Endothelial cell of umbilical vein (primary cell): ENCODE measurements around the gene CDKN2B-AS1.

Source experiments
- EZH2 ChIP-seq: IDR thresholded peaks from 2 replicates; pipeline ENCODE4 v1.6.1; 2012; ENCODE audit warnings: borderline replicate concordance, low read depth, mild to moderate bottlenecking, moderate library complexity, low read length, inconsistent platforms; ENCODE audit not compliant: severe bottlenecking
- FOS ChIP-seq: IDR thresholded peaks from 2 replicates; pipeline ENCODE4 v1.6.1; 2011; ENCODE audit warnings: mild to moderate bottlenecking, low read length, moderate library complexity, borderline replicate concordance; ENCODE audit not compliant: insufficient read depth
- GATA2 ChIP-seq: IDR thresholded peaks from 2 replicates; pipeline ENCODE4 v1.7.0; 2011; ENCODE audit warnings: low read depth, mild to moderate bottlenecking, moderate library complexity, mixed read lengths, low read length; ENCODE audit not compliant: insufficient read length, insufficient read depth
- JUN ChIP-seq: IDR thresholded peaks from 2 replicates; pipeline ENCODE4 v1.6.1; 2011; ENCODE audit warnings: borderline replicate concordance, low read depth; ENCODE audit not compliant: insufficient read length, insufficient read depth
- MAX ChIP-seq: IDR thresholded peaks from 2 replicates; pipeline ENCODE4 v1.6.1; 2011; ENCODE audit not compliant: insufficient read depth, insufficient read length
- MYC ChIP-seq: IDR thresholded peaks from one replicate; pipeline ENCODE4 v1.6.1; 2011; ENCODE audit warnings: mild to moderate bottlenecking, low read depth, low read length
- POLR2A ChIP-seq: IDR thresholded peaks from 2 replicates; pipeline ENCODE4 v1.6.1; 2012; ENCODE audit warnings: low read depth, mild to moderate bottlenecking, control low read depth, low read length
- POLR2AphosphoS5 ChIP-seq: IDR thresholded peaks from 2 replicates; pipeline ENCODE4 v1.6.1; 2012; ENCODE audit warnings: low read depth, mild to moderate bottlenecking, control low read depth, low read length, moderate library complexity; ENCODE audit not compliant: insufficient read depth
- TF ChIP-seq, protein P1 (sequence below), 2 donors: IDR thresholded peaks; 1 replicate in 1 of 2; 2 replicates in 1 of 2; pipeline ENCODE4 v1.5.1; 2011; ENCODE audit warnings: low read length in 2 of 2, mild to moderate bottlenecking in 2 of 2, moderate library complexity in 2 of 2, control low read depth in 1 of 2, inconsistent platforms in 1 of 2, low read depth in 1 of 2; ENCODE audit not compliant: insufficient read depth in 1 of 2; ENCODE audit errors: extremely low read depth in 1 of 2

DNA sequence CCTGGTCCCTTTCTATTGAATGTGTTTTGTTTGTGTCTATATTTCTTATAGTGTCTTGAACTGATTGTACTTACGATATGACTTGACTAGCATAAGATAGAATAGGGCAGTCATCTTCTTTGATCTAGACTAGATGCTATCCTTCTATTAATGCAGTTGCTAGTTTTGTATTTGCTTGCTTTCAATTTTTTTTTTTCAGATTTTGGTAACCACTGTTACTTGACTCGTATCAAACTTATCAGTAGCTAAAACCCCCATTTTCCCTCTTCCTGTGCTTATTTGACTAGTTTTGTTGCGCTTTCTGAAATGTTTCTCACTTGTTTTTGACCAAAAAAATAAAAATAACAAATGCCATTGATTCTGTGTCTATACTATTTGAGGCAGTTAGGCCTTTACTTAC is 83.5 kb downstream of the CDKN2B-AS1 start:
- no peak for TF ChIP-seq FOS
- TF ChIP-seq, protein P1, sequence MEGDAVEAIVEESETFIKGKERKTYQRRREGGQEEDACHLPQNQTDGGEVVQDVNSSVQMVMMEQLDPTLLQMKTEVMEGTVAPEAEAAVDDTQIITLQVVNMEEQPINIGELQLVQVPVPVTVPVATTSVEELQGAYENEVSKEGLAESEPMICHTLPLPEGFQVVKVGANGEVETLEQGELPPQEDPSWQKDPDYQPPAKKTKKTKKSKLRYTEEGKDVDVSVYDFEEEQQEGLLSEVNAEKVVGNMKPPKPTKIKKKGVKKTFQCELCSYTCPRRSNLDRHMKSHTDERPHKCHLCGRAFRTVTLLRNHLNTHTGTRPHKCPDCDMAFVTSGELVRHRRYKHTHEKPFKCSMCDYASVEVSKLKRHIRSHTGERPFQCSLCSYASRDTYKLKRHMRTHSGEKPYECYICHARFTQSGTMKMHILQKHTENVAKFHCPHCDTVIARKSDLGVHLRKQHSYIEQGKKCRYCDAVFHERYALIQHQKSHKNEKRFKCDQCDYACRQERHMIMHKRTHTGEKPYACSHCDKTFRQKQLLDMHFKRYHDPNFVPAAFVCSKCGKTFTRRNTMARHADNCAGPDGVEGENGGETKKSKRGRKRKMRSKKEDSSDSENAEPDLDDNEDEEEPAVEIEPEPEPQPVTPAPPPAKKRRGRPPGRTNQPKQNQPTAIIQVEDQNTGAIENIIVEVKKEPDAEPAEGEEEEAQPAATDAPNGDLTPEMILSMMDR (IDR thresholded peaks at IDR 0.05; ENCODE audit: extremely low read depth in 1 of 2, insufficient read depth in 1 of 2, low read depth in 1 of 2, low read length in 2 of 2) = no peak
- no peak for TF ChIP-seq MAX
- no peak for TF ChIP-seq JUN
- no peak for TF ChIP-seq MYC
- no peak for TF ChIP-seq POLR2A
- TF ChIP-seq EZH2 = no peak
- no peak for TF ChIP-seq POLR2AphosphoS5
- TF ChIP-seq GATA2 = no peak
